ENCODE results near the gene AKT1.
A peak's percentile ranks its signal among the peaks of the same experiment; 100 is the strongest.

The AKT1 gene

DNA sequence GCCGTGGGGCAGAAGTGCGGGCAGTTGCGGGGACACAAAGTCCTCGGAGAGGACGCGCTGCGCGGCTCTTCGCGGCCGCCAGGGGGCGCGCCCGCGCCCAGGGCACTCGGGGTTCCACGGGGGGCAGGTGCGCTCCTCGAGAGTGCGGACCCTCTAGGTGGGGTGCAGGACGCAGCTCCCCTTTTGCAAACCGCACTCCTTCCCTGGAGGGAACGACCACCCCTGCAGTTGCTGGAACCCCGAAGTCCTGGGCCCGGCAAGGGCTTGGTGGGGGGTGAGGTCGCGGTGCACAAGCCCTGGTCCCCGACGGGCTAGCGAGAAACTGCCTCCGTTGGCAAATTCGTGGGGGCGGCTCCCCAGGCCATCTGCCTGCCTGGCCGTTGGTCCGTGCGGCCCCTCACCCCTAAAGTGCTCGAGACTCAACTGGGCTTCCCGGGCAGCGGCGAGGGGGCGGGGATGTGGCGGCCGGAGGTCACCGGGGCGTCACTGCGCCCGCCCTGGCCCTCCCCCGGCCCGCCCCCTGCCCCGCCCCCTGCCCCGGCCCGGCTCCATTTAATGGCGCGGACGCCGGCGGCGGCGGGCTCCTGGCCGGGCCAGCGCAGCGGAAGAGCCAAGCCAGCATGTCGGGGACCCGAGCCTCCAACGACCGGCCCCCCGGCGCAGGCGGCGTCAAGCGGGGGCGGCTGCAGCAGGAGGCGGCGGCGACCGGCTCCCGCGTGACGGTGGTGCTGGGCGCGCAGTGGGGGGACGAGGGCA, 71.7 kb downstream of the AKT1 start, which contains the start of gene ADSS1:
TSS of gene ADSS1 (plus strand) at position 579 of the 756 bp plus-strand sequence. CDS start at position 621, 42 bp downstream.
- peak; percentile 88 for DNase-seq (ENCODE audit: low spot score)

GRCh38 chr14:104722938-104723650, 72.5 kb downstream of the AKT1 start:
- peak; percentile 63 for DNase-seq (ENCODE audit: low spot score)

- DNase-seq (ENCODE audit: low spot score) = no peak
These were observed 73.8 kb downstream of the AKT1 start for GRCh38 chr14:104721505-104722431.

Data from HuH-7 (cell line).